KOPT-K1 (cell line): ENCODE results near the gene RIMKLB.
"Not testable (repeated sequence)": the region's sequence is repeated elsewhere in the genome, so short reads cannot be mapped to it uniquely, and the experiment has no call there.

Source experiments
- H3K27ac ChIP-seq: fragments of 200-600 bp; sonication (generic); 2 replicates; pipeline ENCODE4 v1.5.1; 2016; ENCODE audit warnings: antibody characterized with exemption, mild to moderate bottlenecking, low read depth, low read length; ENCODE audit not compliant: poor library complexity, severe bottlenecking
- H3K36me3 ChIP-seq: fragments of 200-600 bp; sonication (generic); 2 replicates; pipeline ENCODE4 v1.5.1; 2017; ENCODE audit warnings: antibody characterized with exemption, mild to moderate bottlenecking, low read length, moderate library complexity; ENCODE audit not compliant: insufficient read depth
- H3K9me3 ChIP-seq: fragments of 200-600 bp; sonication (generic); 2 replicates; pipeline ENCODE4 v1.5.1; 2017; ENCODE audit warnings: antibody characterized with exemption, low read length, mild to moderate bottlenecking; ENCODE audit not compliant: insufficient read depth, poor library complexity, severe bottlenecking

The RIMKLB gene

DNA sequence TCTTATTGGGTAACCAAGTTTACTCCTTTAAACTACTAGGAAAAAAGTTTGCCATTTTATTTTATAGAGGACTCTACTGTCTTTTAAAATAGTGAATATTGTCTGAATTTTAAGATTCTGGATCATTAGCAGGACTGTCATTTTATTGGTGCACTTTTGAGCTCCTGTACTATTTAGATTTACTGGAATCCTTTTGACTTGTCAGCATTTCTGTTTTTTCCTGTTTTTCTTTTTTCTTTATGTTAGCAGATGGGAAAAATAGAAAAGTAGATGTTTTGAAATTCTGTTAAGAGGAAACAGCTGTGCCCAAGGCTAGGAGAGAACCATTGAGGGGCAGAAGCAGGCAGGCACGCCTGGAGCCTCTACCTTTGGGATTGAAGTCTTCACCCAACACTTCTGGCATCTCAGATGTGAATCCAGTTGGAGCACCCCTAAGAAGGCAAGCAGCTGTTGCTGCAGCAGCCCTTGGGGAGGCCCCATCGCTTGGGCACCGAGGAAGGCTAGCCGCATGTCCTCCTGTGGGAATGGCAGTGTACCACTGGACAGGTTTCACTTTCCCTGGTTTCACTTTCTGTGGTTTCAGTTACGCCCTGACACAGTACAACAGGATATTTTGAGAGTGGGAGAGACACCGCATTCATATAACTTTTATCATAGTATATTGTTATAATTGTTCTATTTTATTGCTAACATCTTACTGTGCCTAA lies 11.5 kb downstream of the RIMKLB start:
- Histone ChIP-seq H3K36me3 (no peaks in the 10 kb centered on the region), H3K27ac (no peak overlapping the region), H3K9me3 (no peaks in the 10 kb centered on the region)

DNA sequence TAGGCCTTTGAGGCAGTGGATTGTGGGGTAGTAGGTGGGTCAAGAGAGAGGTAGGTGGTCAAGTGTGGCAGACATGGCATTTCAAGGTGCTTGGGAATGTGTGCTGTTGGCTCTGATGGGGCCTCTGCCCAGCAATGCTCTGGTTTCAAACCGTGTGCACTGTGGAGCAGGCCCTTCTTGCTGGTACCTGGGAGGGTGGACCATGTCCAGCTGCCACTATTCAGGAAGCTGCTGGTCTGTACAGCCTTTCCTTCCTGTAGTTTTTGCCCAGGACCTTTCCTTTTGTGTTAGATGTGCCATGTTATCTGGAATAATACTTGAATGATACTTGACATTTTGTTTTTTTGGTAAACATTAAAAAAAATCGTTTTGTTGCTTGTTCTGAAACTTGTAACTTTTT lies 14.8 kb downstream of the RIMKLB start:
- no peak overlapping the region for H3K27ac ChIP-seq
- peaks cover 15% of the 10 kb centered on the region; the same call in 1 of the 2 replicates for H3K36me3 ChIP-seq
- no peaks in the 10 kb centered on the region for H3K9me3 ChIP-seq

DNA sequence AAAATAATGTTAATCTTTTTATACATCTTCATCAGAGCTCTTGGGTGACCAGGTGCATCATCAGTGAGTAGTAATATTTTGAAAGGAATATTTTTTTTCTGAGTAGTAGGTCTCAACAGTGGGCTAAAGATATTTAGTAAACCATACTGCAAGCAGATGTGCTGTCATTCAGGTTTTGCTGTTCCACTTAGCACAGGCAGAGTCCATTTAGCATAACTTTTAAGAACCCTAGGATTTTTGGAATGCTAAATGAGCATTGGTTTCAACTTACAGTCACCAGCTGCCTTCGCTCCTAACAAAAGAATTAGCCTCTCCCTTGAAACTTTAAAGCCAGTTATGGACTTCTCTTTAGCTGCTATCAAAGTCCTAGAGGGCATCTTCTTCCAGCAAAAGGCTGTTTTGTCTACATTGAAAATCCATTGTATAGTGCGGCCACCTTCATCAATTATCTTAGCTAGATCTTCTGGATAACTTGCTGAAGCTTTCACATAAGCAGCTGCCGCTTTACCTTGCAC lies 24.6 kb downstream of the RIMKLB start:
- H3K27ac ChIP-seq, result no peak overlapping the region
- H3K9me3 ChIP-seq, result no peaks in the 10 kb centered on the region
- H3K36me3 ChIP-seq, result peaks cover 21% of the 10 kb centered on the region

DNA sequence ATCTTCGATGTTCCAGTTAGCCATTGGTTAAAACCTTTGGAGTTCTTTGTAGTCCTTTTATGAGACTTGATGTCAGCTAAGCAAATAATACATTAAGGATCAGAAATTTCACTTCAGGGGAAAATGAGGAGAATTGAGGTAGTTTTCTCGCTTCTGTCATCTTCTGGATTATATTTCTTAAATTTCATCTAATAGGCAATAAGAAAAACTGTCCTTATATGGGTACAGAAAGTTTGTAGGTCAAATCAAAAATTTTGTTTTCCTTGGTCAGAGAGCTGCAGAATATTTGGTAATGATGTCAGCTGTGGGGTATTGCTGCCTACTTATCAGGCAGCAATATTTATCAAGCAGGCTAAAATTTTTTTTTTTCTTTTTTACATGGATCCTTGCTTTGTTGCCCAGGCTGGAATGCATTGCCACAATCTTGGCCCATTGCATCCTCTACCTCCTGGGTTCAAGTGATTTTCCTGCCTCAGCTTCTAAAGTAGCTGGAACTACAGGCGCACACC lies 37.1 kb downstream of the RIMKLB start:
- Histone ChIP-seq H3K36me3 (no peaks in the 10 kb centered on the region; the same call in 1 of the 2 replicates), H3K9me3 (no peaks in the 10 kb centered on the region), H3K27ac (no peak overlapping the region)

DNA sequence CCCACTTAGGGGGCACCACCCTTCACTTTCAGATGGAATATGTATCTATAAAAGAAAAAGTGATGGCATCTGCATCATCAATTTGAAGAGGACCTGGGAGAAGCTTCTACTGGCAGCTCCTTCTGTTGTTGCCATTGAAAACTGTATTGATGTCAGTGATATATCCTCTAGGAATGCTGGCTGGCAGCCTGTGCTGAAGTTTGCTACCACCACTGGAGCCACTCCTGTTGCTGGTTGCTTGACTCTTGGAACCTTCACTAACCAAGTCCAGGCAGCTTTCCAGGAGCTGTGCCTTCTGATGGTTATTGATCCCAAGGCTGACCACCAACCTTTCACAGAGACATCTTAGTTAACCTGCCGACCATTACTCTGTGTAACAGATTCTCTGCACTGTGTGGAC lies 44.7 kb downstream of the RIMKLB start:
- Histone ChIP-seq H3K27ac (no peak overlapping the region), H3K9me3 (no peaks in the 10 kb centered on the region), H3K36me3 (no peaks in the 10 kb centered on the region; the same call in 1 of the 2 replicates)

DNA sequence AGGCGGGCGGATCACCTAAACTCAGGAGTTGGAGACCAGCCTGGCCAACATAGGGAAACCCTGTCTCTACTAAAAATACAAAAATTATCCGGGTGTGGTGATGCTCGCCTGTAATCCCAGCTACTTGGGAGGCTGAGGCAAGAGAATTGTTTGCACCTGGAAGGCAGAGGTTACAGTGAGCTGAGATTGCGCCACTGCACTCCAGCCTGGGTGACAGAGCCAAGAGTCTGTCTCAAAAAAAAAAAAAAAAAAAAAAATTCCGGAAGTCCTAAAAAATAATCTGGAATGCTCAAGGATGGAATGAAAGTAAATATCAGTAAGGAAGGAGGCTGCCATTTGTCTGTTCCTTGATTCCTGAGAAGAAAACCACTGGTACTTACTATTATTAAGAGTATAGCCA lies 45.3 kb downstream of the RIMKLB start:
- H3K36me3 ChIP-seq, H3K27ac ChIP-seq, H3K9me3 ChIP-seq: not testable (repeated sequence)

DNA sequence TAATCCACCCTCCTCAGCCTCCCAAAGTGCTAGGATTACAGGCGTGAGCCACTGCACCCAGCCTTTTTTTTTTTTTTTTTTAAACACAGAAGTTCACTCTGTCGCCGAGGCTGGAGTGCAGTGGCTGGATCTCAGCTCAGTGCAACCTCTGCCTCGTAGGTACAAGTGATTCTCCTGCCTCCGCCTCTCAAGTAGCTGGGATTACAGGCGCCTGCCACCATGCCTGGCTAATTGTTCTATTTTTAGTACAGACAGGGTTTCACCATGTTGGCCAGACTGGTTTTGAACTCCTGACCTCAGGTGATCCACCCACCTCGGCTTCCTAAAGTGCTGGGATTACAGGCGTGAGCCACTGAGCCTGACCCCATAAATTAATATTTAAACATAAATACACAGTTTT lies 47.8 kb downstream of the RIMKLB start:
- not testable (repeated sequence) for H3K9me3 ChIP-seq, H3K36me3 ChIP-seq, H3K27ac ChIP-seq

DNA sequence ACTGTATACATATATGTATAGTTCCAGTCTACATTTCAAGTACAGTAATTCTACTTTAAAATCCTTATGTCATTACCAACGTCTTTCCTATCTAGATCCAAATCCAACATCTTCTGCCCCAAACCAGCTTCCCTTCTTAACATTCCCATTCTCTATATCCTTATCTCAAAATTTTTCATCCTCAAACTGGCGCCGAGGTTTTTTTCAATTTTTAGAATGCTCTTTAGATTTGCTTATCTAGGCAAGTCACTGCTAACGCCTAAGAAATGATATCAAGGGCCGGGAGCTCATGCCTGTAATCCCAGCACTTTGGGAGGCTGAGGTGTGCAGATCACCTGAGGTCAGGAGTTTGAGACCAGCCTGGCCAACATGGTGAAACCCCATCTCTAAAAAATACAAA lies 48.3 kb downstream of the RIMKLB start:
- H3K27ac ChIP-seq, result no peak overlapping the region
- H3K9me3 ChIP-seq, result no peaks in the 10 kb centered on the region
- peaks cover 6% of the 10 kb centered on the region; the same call in 1 of the 2 replicates for H3K36me3 ChIP-seq

DNA sequence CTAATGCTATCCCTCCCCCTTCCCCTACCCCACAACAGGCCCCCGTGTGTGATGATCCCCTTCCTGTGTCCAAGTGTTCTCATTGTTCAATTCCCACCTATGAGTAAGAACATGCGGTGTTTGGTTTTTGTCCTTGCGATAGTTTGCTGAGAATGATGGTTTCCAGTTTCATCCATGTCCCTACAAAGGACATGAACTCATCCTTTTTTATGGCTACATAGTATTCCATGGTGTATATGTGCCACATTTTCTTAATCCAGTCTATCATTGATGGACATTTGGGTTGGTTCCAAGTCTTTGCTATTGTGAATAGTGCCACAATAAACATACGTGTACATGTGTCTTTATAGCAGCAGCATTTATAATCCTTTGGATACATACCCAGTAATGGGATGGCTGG lies 62.3 kb downstream of the RIMKLB start:
- H3K27ac ChIP-seq, H3K36me3 ChIP-seq, H3K9me3 ChIP-seq: not testable (repeated sequence)

DNA sequence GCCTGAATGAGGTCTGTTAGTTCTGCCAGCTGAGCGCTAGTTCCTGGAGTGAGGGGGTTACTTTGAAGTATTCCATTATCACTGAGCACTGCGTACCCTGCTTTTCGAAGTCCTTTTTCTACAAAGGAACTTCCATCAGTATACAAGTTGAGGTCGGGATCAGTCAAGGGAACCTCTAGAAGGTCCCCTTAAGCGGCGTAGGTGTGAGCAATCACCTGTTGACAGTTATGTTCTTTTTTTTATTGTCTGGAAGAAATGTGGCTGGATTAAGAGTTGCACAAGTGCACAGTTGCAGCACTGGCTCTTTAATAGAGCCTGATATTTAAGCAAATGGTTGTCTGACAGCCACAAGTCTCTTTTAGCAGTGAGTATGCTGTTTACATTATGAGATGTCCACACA lies 64.9 kb downstream of the RIMKLB start:
- H3K27ac ChIP-seq, H3K9me3 ChIP-seq, H3K36me3 ChIP-seq: not testable (repeated sequence)

DNA sequence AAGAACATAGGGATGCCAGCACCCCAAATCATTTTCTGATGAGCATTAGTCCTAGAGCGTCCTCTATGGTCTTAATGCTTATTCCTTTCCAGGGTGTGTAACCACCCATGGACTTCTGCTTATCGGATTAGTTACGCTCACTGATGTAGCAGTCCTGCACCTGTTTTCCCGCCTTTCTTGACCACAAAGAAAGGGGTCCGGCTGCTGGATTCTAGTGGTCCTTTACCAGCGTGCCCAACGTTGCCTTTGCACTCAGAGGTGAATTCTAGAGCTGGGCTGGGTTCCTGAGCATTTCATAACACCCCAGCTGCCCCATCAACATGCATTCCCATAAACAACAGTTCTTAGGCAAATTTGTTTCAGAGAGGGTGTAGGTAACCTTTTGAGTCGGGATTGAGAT lies 68.3 kb downstream of the RIMKLB start:
- not testable (repeated sequence) for H3K27ac ChIP-seq, H3K36me3 ChIP-seq, H3K9me3 ChIP-seq

DNA sequence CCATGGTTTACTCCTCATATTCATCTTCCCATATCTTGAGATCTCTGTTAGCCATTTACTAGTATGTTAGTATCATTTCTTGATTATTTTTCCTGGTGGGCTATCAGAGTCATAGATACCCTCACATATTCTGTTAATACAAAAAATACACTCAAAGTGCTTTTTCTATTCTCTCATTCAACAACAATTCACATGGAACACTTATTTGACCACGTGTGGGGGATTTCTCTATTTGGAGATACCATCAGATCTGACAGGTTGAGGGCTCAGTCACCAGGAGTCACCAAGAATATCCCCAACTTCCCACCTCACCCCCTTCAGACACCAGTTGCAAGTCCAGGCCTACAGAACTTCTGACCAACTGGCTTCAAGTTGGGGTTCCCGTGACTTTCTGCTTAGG lies 72.7 kb downstream of the RIMKLB start:
- no peaks in the 10 kb centered on the region for H3K9me3 ChIP-seq
- H3K27ac ChIP-seq, result no peak overlapping the region
- peaks cover 4% of the 10 kb centered on the region; the same call in 1 of the 2 replicates for H3K36me3 ChIP-seq

DNA sequence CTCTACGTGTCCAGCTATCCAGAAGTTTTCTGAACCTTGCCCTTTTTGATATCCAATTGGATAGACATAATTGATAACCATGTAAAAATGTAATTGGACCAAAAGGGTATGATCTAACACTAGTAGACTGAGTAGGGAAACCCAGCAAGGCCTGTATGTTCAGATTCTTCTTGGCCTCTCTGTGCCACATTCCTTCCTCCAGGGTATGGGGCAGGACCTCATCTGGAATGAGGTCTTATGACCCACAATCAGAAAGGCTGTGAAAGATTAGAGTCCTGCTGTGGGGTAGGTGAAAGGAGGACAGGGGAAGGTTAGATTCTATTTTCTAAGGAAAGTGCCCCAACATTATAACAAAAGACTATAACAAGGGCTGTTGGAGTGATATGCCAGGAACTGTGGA lies 73.3 kb downstream of the RIMKLB start:
- Histone ChIP-seq H3K27ac (no peak overlapping the region), H3K9me3 (no peaks in the 10 kb centered on the region), H3K36me3 (peaks cover 4% of the 10 kb centered on the region; the same call in 1 of the 2 replicates)

DNA sequence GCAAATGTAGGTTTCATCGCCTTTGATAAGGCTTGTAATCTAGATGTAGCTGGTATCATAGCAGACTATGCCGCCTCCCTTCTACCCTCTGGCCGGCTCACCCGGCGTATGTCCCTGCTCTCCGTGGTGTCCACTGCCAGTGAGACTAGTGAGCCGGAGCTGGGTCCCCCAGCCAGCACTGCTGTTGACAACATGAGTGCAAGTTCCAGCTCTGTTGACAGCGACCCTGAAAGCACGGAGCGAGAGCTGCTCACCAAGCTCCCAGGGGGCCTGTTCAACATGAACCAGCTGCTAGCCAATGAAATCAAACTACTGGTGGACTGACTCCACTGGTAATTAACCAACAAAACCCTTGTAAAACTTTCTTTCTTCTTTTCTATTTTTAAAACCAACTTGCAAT lies 75.7 kb downstream of the RIMKLB start:
- H3K36me3 ChIP-seq, result peaks cover 15% of the 10 kb centered on the region; the same call in 1 of the 2 replicates
- no peaks in the 10 kb centered on the region for H3K9me3 ChIP-seq
- no peak overlapping the region for H3K27ac ChIP-seq

DNA sequence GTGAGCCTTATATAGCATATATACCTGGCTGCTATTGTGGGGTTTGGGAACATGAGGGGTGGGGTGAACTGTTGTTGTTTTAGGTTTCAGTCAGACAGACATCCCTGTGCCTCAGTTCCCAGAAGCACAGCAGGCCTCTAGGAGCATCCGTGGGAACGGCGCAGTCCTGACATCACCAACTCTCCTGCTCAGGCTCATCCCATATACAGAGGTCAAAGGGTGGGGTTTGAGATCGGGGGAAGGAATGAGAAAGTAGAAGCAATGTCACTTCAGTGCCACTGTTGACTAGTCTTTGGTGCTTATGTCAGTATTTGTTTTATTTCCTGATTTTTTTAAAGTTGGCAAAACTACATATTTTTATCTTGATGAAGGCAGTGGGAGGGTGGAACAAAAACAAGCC lies 81.5 kb downstream of the RIMKLB start:
- H3K9me3 ChIP-seq, result no peaks in the 10 kb centered on the region
- H3K36me3 ChIP-seq, result peaks cover 26% of the 10 kb centered on the region
- no peak overlapping the region for H3K27ac ChIP-seq

DNA sequence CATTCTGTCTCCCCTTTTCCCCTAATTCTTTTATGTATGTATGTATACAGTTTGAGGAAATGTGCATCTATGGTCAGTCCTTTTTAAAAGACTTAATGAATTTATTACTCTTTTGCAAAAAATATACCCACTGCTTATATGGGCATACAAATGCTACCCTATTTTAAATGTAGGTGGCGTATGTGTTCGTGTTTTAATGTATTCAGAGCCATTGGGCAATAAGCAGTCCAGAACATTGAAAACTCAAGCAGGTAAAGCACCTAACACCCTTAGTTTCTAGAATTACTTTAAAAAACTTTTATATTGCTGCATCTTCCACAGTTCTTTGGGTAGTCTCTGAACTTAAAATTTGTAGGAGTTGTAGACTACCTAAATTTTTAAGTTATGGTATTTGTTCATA lies 82.1 kb downstream of the RIMKLB start:
- Histone ChIP-seq H3K36me3 (peaks cover 26% of the 10 kb centered on the region), H3K9me3 (no peaks in the 10 kb centered on the region), H3K27ac (no peak overlapping the region)
